HFF-Myc (cell line): ENCODE data around the gene CCDC178.

ENCODE experiments used
- DNase-seq: peaks from one replicate; pipeline ENCODE4 v3.0.0-alpha.2; 2011; ENCODE audit warnings: low read depth; ENCODE audit errors: extremely low read depth
- H3K4me3 ChIP-seq: replicated peaks from 2 replicates; pipeline ENCODE4 v1.5.1; 2011; ENCODE audit warnings: low read depth, mild to moderate bottlenecking, control low read depth, low read length
- CTCF ChIP-seq: IDR thresholded peaks from 2 replicates; pipeline ENCODE4 v1.5.1; 2012; ENCODE audit warnings: mild to moderate bottlenecking, low read depth, low read length, control low read depth; ENCODE audit errors: missing control alignments

Gene CCDC178

GRCh38 chr18:32909798-32910561 is 530.5 kb downstream of the CCDC178 start:
- DNase-seq: no peak
- no peak for TF ChIP-seq CTCF
- H3K4me3 ChIP-seq: no peak overlapping the region

GRCh38 chr18:32908424-32908805 is 532.1 kb downstream of the CCDC178 start:
- no peak for DNase-seq
- H3K4me3 ChIP-seq: no peak overlapping the region

GRCh38 chr18:32907648-32908423 is 532.7 kb downstream of the CCDC178 start:
- TF ChIP-seq CTCF: no peak
- H3K4me3 ChIP-seq: no peak overlapping the region
- no peak for DNase-seq

More at GRCh38 chr18:32908424-32908805, 532.1 kb downstream of the CCDC178 start:
- TF ChIP-seq CTCF: no peak

GRCh38 chr18:32907311-32907585 is 533.3 kb downstream of the CCDC178 start:
- TF ChIP-seq CTCF: no peak
- H3K4me3 ChIP-seq: no peak overlapping the region
- no peak for DNase-seq

GRCh38 chr18:32906506-32907310 is 533.8 kb downstream of the CCDC178 start:
- no peak overlapping the region for H3K4me3 ChIP-seq
- TF ChIP-seq CTCF: no peak
- DNase-seq: no peak

GRCh38 chr18:32905651-32906050 is 534.9 kb downstream of the CCDC178 start:
- H3K4me3 ChIP-seq: no peak overlapping the region
- TF ChIP-seq CTCF: no peak
- DNase-seq: no peak
